Endothelial cell of umbilical vein (primary cell): ENCODE data around the gene TPRX2. TPM values are rescaled to one million over a fixed set of nuclear protein-coding genes. Genes with fewer than 3 reads are reported as not detected.

ENCODE experiments used
- BruUV-seq: library from RNA; stranded (reverse); fragments of 400-500 nt; replicated peaks from 2 replicates; lab custom pipeline; 2021; lab: Mats Ljungman, UMichigan
- CTCF ChIA-PET: fragments of 300-600, 350-600 bp; sonication (Branson Sonifier 250); formaldehyde crosslinking; loops from one replicate; lab custom pipeline; 2021; ENCODE audit warnings: antibody characterized with exemption, inconsistent platforms; lab: Charles Lee
- POLR2A ChIA-PET: fragments of 300-600, 350-600 bp; sonication (Branson Sonifier 250); formaldehyde crosslinking; loops from one replicate; lab custom pipeline; 2021; ENCODE audit warnings: antibody characterized with exemption, inconsistent platforms; lab: Charles Lee
- DNase-seq: peaks from one replicate; pipeline ENCODE4 v3.0.0-alpha.2; 2011; ENCODE audit warnings: low read depth, low spot score
- FAIRE-seq: peaks from 2 replicates; lab custom pipeline; 2011; peaks lifted over from hg19 to GRCh38; lab: Jason Lieb, UNC
- H2AFZ ChIP-seq: 2 replicates; pipeline ENCODE4 v1.6.0; 2012; ENCODE audit warnings: low read depth, low read length, control low read depth, inconsistent platforms
- H3K27ac ChIP-seq: 2 replicates; pipeline ENCODE4 v1.5.1; 2011; ENCODE audit warnings: low read depth, mild to moderate bottlenecking, control low read depth, low read length, moderate library complexity; ENCODE audit not compliant: insufficient read depth
- H3K27me3 ChIP-seq, 2 experiments: 2 replicates each; pipeline versions ENCODE4 v1.6.0 to v1.6.1; 2011; ENCODE audit warnings: low read length in 2 of 2, mixed read lengths in 1 of 2; ENCODE audit not compliant: control insufficient read depth in 2 of 2, insufficient read depth in 2 of 2
- H3K36me3 ChIP-seq, 2 experiments: 2 replicates in 1 of 2; 3 replicates in 1 of 2; pipeline ENCODE4 v1.5.1; 2011; ENCODE audit warnings: low read length in 2 of 2, mild to moderate bottlenecking in 1 of 2, moderate library complexity in 1 of 2; ENCODE audit not compliant: control insufficient read depth in 2 of 2, insufficient read depth in 2 of 2; ENCODE audit errors: extremely low read depth in 1 of 2
- H3K4me1 ChIP-seq: 3 replicates; pipeline ENCODE4 v1.5.1; 2011; ENCODE audit warnings: mild to moderate bottlenecking, low read length; ENCODE audit not compliant: control insufficient read depth, insufficient read depth; ENCODE audit errors: extremely low read depth
- H3K4me2 ChIP-seq: 2 replicates; pipeline ENCODE4 v1.6.1; 2011; ENCODE audit warnings: low read length, control low read depth, mixed read lengths; ENCODE audit not compliant: insufficient read depth
- H3K4me3 ChIP-seq, 3 experiments: fragments of 200-600 bp in 1 of 3; sonication (generic), shearing (Covaris generic) in 1 of 3; replicated peaks in 1 of 3; 2 replicates each; pipeline ENCODE4 v1.5.1; 2011 to 2016; ENCODE audit warnings: control low read depth in 3 of 3, low read length in 3 of 3, mild to moderate bottlenecking in 2 of 3, inconsistent platforms in 1 of 3, low read depth in 1 of 3, moderate library complexity in 1 of 3; ENCODE audit not compliant: insufficient read depth in 1 of 3
- H3K79me2 ChIP-seq: 2 replicates; pipeline ENCODE4 v1.6.0; 2012; ENCODE audit warnings: low read length, inconsistent platforms; ENCODE audit not compliant: control insufficient read depth, insufficient read depth
- H3K9ac ChIP-seq: replicated peaks from 2 replicates; pipeline ENCODE3; 2011; ENCODE audit warnings: low read length, control low read depth; ENCODE audit not compliant: insufficient read depth; ENCODE audit errors: extremely low read depth
- H3K9me1 ChIP-seq: replicated peaks from 3 replicates; pipeline ENCODE4 v1.6.0; 2011; ENCODE audit warnings: mild to moderate bottlenecking, low read length; ENCODE audit not compliant: control insufficient read depth, insufficient read depth; ENCODE audit errors: extremely low read depth
- H3K9me3 ChIP-seq: replicated peaks from 2 replicates; pipeline ENCODE4 v1.5.1; 2012; ENCODE audit warnings: low read length, inconsistent platforms; ENCODE audit not compliant: control insufficient read depth, insufficient read depth
- H4K20me1 ChIP-seq: replicated peaks from 2 replicates; pipeline ENCODE3; 2011; ENCODE audit warnings: mild to moderate bottlenecking, low read length; ENCODE audit not compliant: control insufficient read depth, insufficient read depth; ENCODE audit errors: extremely low read depth
- CTCF ChIP-seq, 2 donors: IDR thresholded peaks; 1 replicate in 1 of 2; 2 replicates in 1 of 2; pipeline ENCODE4 v1.5.1; 2011; ENCODE audit warnings: low read length in 2 of 2, mild to moderate bottlenecking in 2 of 2, moderate library complexity in 2 of 2, control low read depth in 1 of 2, inconsistent platforms in 1 of 2, low read depth in 1 of 2; ENCODE audit not compliant: insufficient read depth in 1 of 2; ENCODE audit errors: extremely low read depth in 1 of 2
- EZH2 ChIP-seq: IDR thresholded peaks from 2 replicates; pipeline ENCODE4 v1.6.1; 2012; ENCODE audit warnings: borderline replicate concordance, low read depth, mild to moderate bottlenecking, moderate library complexity, low read length, inconsistent platforms; ENCODE audit not compliant: severe bottlenecking
- FOS ChIP-seq: IDR thresholded peaks from 2 replicates; pipeline ENCODE4 v1.6.1; 2011; ENCODE audit warnings: mild to moderate bottlenecking, low read length, moderate library complexity, borderline replicate concordance; ENCODE audit not compliant: insufficient read depth
- GATA2 ChIP-seq: IDR thresholded peaks from 2 replicates; pipeline ENCODE4 v1.7.0; 2011; ENCODE audit warnings: low read depth, mild to moderate bottlenecking, moderate library complexity, mixed read lengths, low read length; ENCODE audit not compliant: insufficient read length, insufficient read depth
- JUN ChIP-seq: IDR thresholded peaks from 2 replicates; pipeline ENCODE4 v1.6.1; 2011; ENCODE audit warnings: borderline replicate concordance, low read depth; ENCODE audit not compliant: insufficient read length, insufficient read depth
- MYC ChIP-seq: IDR thresholded peaks from one replicate; pipeline ENCODE4 v1.6.1; 2011; ENCODE audit warnings: mild to moderate bottlenecking, low read depth, low read length
- POLR2A ChIP-seq: IDR thresholded peaks from 2 replicates; pipeline ENCODE4 v1.6.1; 2012; ENCODE audit warnings: low read depth, mild to moderate bottlenecking, control low read depth, low read length
- dilution Hi-C: fragments of 300-500 bp; cut with MboI; formaldehyde crosslinking; loops from one replicate; pipeline ENCODE4 v1.15.0; 2019; ENCODE audit warnings: low sequenced_read_pairs; ENCODE audit not compliant: extremely low pct_ligation_motif_present
- intact Hi-C: fragments of 100-400 bp; cut with micrococcal nuclease; formaldehyde crosslinking; loops from one replicate; pipeline ENCODE4 v1.10.0; 2022
- polyA plus RNA-seq, 4 experiments: library from polyadenylated mRNA; depleted of rRNA in 3 of 4; stranded (reverse) in 3 of 4; unstranded in 1 of 4; fragments of >200 nt; gene quantifications; 2 replicates each; pipeline versions ENCODE4 v1.2.1 to v1.2.3, GENCODE V29; 2011 to 2012; ENCODE audit warnings: missing spikeins in 1 of 4
- total RNA-seq: library from RNA; stranded (reverse); gene quantifications from 2 replicates; pipeline ENCODE4 v1.2.3, GENCODE V29; 2021

The TPRX2 gene
- total and polyA plus RNA-seq, 2 donors (not counting 3 experiments of a cell fraction or from before 2014, with no cell fraction given), result not detected

DNA sequence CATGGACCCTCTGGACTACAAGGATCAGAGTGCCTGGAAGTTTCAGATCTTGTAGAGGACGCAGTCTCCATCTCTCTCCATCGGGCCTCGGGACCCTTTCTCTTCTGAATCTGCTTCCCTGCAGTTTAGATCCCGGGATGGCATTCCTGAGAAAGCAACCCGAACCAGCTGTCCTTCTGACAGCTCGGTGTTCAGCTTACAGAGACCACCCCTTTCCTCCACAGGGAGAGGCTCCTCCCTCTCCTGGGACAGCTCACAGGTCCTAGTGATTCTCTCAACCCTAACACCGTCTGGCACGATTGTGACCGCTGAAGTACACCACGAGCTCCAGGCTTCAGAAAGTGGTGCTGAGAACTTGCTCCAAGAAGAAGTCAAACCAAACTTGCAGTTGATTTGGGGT lies 19.1 kb upstream of the TPRX2 start:
- CTCF ChIA-PET, result interaction anchor here (0.6 to 2.5 kb wide), 3 partner anchors 9 to 207 kb away, joined by 4 to 11 read pairs (median 7); no protein-coding TSS in a partner anchor

More for the DNA sequence above, 19.1 kb upstream of the TPRX2 start:
- Histone ChIP-seq H2AFZ (no peak overlapping the region), H3K9me3 (no peaks in the 10 kb centered on the region), H3K4me3 (no peak overlapping the region), H3K27me3 (no peaks in the 10 kb centered on the region), H3K36me3 (no peaks in the 10 kb centered on the region), H4K20me1 (no peaks in the 10 kb centered on the region), H3K4me1 (no peaks in the 10 kb centered on the region), H3K27ac (no peak overlapping the region), H3K9ac (no peak overlapping the region), H3K4me2 (no peak overlapping the region), H3K9me1 (no peaks in the 10 kb centered on the region), H3K79me2 (no peaks in the 10 kb centered on the region)
- dilution Hi-C loops (no loop called here), intact Hi-C loops (no loop called here)
- DNase-seq, result no peak
- BruUV-seq, result no TSS peak
- POLR2A ChIA-PET, result no interaction called here
- TF ChIP-seq MYC, result no peak
- TF ChIP-seq POLR2A, result no peak
- no peak for TF ChIP-seq CTCF (IDR thresholded peaks at IDR 0.05; ENCODE audit: extremely low read depth in 1 of 2, insufficient read depth in 1 of 2, low read depth in 1 of 2, low read length in 2 of 2)
- no peak for TF ChIP-seq FOS
- no peak for TF ChIP-seq JUN
- no peak for TF ChIP-seq EZH2
- TF ChIP-seq GATA2, result no peak
- no peak for FAIRE-seq
